Type B pancreatic cell (in vitro differentiated cells): ENCODE measurements around the gene CAPZA2. TPM values are rescaled to one million over a fixed set of nuclear protein-coding genes. Genes with fewer than 3 reads are reported as not detected.

Experiments
- DNase-seq: peaks from one replicate; pipeline ENCODE4 v3.0.0; 2021; ENCODE audit warnings: mixed read lengths; ENCODE audit not compliant: unreplicated experiment; ENCODE audit errors: extremely low spot score
- H3K27ac Mint-ChIP-seq: 2 replicates; pipeline ENCODE4 v1.8.0; 2021; ENCODE audit warnings: mild to moderate bottlenecking, mixed read lengths
- H3K27me3 Mint-ChIP-seq: 2 replicates; pipeline ENCODE4 v1.8.0; 2021; ENCODE audit warnings: mixed read lengths
- H3K36me3 Mint-ChIP-seq: 2 replicates; pipeline ENCODE4 v1.8.0; 2021; ENCODE audit warnings: mixed read lengths
- H3K4me1 Mint-ChIP-seq: one replicate; pipeline ENCODE4 v1.8.0; 2021; ENCODE audit warnings: mixed read lengths; ENCODE audit not compliant: unreplicated experiment
- H3K4me3 Mint-ChIP-seq: 2 replicates; pipeline ENCODE4 v1.8.0; 2021; ENCODE audit warnings: mild to moderate bottlenecking, mixed read lengths
- H3K9me3 Mint-ChIP-seq: 2 replicates; pipeline ENCODE4 v1.8.0; 2021; ENCODE audit warnings: mixed read lengths
- CTCF ChIP-seq: fragments of 200-600 bp; sonication (generic); conservative IDR thresholded peaks from 2 replicates; pipeline ENCODE4 v1.5.0; 2021; ENCODE audit warnings: antibody characterized with exemption, mild to moderate bottlenecking
- total RNA-seq: library from RNA; stranded (reverse); gene quantifications from 2 replicates; pipeline ENCODE4 v1.2.1, GENCODE V29; 2021; ENCODE audit warnings: low replicate concordance

The CAPZA2 gene
- total RNA-seq, 1 donor from 2014 or later = 167 TPM

- H3K9me3 Mint-ChIP-seq = peaks cover 5% of the 10 kb centered on the region
- DNase-seq = no peak
- H3K27ac Mint-ChIP-seq = peak overlapping the region; percentile 20
- TF ChIP-seq CTCF = no peak
- peaks cover 44% of the 10 kb centered on the region for H3K36me3 Mint-ChIP-seq
- no peak overlapping the region for H3K4me3 Mint-ChIP-seq
- no peaks in the 10 kb centered on the region for H3K4me1 Mint-ChIP-seq
- H3K27me3 Mint-ChIP-seq = no peaks in the 10 kb centered on the region
These were observed 23.3 kb downstream of the CAPZA2 start for GRCh38 chr7:116885724-116886123.

- DNase-seq = no peak
- no peak for TF ChIP-seq CTCF
- Mint-ChIP-seq H3K36me3 (peaks cover 43% of the 10 kb centered on the region), H3K27ac (no peak overlapping the region), H3K4me3 (no peak overlapping the region), H3K27me3 (no peaks in the 10 kb centered on the region), H3K4me1 (no peaks in the 10 kb centered on the region), H3K9me3 (peaks cover 5% of the 10 kb centered on the region)
These were observed 24.3 kb downstream of the CAPZA2 start for GRCh38 chr7:116886543-116887156.

GRCh38 chr7:116888895-116889294 lies 26.5 kb downstream of the CAPZA2 start:
- DNase-seq = no peak
- Mint-ChIP-seq H3K4me3 (no peak overlapping the region), H3K27me3 (no peaks in the 10 kb centered on the region), H3K9me3 (peaks cover 5% of the 10 kb centered on the region), H3K4me1 (no peaks in the 10 kb centered on the region), H3K36me3 (peaks cover 54% of the 10 kb centered on the region), H3K27ac (no peak overlapping the region)
- TF ChIP-seq CTCF = no peak

- no peak for TF ChIP-seq CTCF
These were observed 33.5 kb downstream of the CAPZA2 start for GRCh38 chr7:116895849-116896248.

GRCh38 chr7:116897661-116898060 lies 35.3 kb downstream of the CAPZA2 start:
- no peak for DNase-seq
- TF ChIP-seq CTCF = no peak
- Mint-ChIP-seq H3K36me3 (peaks cover 46% of the 10 kb centered on the region), H3K4me1 (no peaks in the 10 kb centered on the region), H3K27me3 (no peaks in the 10 kb centered on the region), H3K4me3 (no peak overlapping the region), H3K27ac (peak overlapping the region; percentile 41), H3K9me3 (no peaks in the 10 kb centered on the region)

More at GRCh38 chr7:116895849-116896248, 33.5 kb downstream of the CAPZA2 start:
- H3K27ac Mint-ChIP-seq = no peak overlapping the region
- H3K9me3 Mint-ChIP-seq = no peaks in the 10 kb centered on the region
- no peaks in the 10 kb centered on the region for H3K4me1 Mint-ChIP-seq
- H3K36me3 Mint-ChIP-seq = peaks cover 42% of the 10 kb centered on the region
- no peak overlapping the region for H3K4me3 Mint-ChIP-seq
- no peaks in the 10 kb centered on the region for H3K27me3 Mint-ChIP-seq
- DNase-seq = no peak

GRCh38 chr7:116899308-116899707 lies 36.9 kb downstream of the CAPZA2 start:
- H3K4me1 Mint-ChIP-seq = no peaks in the 10 kb centered on the region
- DNase-seq = no peak
- no peaks in the 10 kb centered on the region for H3K9me3 Mint-ChIP-seq
- TF ChIP-seq CTCF = no peak
- H3K4me3 Mint-ChIP-seq = no peak overlapping the region
- no peak overlapping the region for H3K27ac Mint-ChIP-seq
- peaks cover 50% of the 10 kb centered on the region for H3K36me3 Mint-ChIP-seq
- no peaks in the 10 kb centered on the region for H3K27me3 Mint-ChIP-seq
